GM19238 (cell line): Measurements from ENCODE around the gene KCNAB3.
"Not testable (repeated sequence)": the region's sequence is repeated elsewhere in the genome, so short reads cannot be mapped to it uniquely, and the experiment has no call there.

ENCODE experiments used
- DNase-seq: peaks from one replicate; pipeline ENCODE4 v3.0.0; 2011; ENCODE audit warnings: low spot score; ENCODE audit not compliant: insufficient read length

Gene KCNAB3

GRCh38 chr17:7929158-7930023 lies at the start of gene KCNAB3:
Gene KCNAB3 (minus strand): TSS chr17:7929856. CDS start chr17:7929435, 421 bp downstream.
- no peak for DNase-seq

- DNase-seq: no peak
These were observed 48.1 kb upstream of the KCNAB3 start for GRCh38 chr17:7977805-7978204.

GRCh38 chr17:7977039-7977438 lies 47.4 kb upstream of the KCNAB3 start:
- no peak for DNase-seq

DNA sequence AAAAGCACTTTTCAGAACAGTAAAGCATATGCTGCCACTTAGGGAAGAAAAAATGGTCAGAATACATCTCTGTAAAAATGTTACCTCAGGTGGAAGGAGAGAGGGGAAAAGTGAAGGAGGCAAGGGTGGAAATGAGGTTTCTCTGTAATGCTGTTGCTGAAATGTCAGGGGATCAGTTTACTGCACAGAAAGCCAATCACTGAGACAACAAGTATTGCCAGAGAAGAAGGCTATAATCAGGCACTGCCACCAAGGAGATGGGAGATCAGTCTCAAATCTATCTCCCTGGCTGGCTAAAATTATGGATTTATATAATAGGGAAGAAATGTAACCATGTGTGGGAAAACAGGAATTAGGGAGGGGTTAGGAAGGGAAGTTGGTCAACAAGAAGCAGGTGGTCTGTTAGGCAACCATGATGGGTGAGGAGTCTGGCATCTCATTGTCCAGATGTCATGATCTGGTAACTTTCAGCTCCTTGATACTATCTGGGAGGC lies 45.0 kb upstream of the KCNAB3 start:
- no peak for DNase-seq

DNA sequence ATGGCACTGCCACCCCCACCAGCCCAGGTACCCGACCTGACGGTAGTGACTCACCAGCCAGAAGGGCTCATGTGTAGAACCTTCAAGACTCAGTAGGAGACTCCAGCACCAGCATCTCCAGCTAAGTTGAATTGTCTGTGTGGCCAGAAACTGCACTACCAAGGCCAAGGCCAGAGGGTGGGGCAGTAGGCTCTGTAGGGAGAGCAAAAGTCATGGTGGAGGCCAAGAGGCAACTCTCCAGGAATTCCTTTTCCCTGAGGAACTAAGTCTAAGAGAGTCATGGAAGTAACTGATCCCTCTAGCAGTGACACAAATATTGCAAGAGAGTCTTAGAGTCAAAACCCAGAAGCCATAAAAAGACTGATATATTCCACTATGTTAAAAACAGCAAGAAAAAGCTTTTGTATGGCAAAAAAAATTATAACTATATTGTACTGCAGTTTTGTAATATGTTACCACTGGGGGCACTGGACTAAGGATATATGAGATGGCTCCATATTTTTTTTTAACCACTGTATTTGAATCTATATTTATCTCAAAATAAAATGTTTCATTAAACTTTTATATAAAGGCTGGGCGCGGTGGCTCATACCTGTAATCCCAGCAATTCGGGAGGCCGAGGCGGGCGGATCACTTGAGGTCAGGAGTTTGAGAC lies 42.6 kb upstream of the KCNAB3 start:
- DNase-seq: no peak

- DNase-seq: no peak
These were observed 42.0 kb upstream of the KCNAB3 start for GRCh38 chr17:7971651-7972050.

GRCh38 chr17:7969433-7969832 lies 39.8 kb upstream of the KCNAB3 start:
- no peak for DNase-seq

DNA sequence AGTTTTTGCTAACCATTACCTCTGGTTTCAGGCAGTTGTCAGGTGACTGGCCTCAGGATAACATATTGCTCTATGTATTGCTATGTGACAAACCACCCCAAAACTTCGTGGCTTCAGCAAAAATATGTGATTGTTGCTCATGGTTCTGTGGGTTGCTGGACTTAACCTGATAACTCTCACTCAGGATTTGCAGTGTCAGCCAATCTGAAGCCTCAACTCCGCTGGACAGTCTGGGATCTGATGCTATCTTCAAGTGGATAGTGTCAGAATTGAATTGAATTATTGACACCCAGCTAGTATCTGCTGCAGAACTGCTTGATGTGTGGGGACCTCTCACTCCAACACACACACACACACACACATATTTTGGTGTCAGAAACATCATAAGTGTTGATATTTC lies 38.1 kb upstream of the KCNAB3 start:
- no peak for DNase-seq

DNA sequence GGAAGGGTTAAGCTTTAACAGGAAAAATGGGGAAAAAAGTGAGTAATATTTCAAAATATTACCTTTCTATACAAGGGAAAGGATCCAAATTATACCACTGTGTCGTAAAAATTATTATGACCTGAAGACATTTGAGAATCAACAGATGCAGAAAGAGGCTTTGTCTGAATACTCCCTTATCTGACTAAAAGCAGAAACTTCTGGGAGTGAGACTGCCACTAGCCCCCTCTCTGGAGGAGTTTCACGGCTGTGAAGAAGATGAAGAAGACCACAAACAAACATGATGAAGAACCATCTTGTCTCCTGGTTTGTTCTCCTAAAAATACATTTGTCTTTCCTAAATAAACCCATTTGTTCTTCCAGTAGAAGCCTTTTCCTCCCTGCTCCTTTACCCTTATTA lies 31.8 kb upstream of the KCNAB3 start:
- DNase-seq: no peak

GRCh38 chr17:7959503-7960253 lies 30.0 kb upstream of the KCNAB3 start:
- DNase-seq: no peak

DNA sequence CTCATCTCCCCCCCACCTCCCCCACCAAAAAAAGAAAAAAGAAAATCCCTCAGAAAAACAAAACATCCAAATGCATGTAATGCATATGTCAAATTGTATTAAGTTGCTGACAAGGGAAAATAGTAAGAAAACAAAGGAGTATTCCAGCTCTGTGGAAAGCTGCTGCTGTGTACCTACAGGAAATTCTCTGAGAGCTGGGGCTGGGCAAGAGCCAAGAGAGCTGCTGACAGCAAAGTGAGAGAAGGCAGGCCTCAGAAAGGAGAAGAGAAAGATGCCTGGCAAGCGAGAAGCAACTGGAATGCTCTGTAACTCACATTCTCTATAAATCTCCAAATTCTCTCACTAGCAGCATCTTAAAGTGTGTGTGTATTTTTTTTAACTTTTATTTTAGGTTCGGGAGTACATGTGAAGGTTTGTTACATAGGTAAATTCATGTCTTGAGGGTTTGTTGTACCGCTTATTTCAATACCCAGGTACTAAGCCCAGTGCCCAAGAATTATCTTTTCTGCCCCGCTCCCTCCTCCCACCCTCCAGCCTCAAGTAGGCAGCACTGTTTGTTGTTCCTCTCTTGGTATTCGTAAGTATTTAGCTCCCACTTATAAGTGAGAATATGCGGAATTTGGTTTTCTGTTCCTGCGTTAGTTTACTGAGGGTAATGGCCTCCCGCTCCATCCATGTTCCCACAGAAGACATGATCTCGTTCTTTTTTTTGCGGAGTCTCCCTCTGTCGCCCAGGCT lies 26.7 kb upstream of the KCNAB3 start:
- DNase-seq: no peak

- DNase-seq: no peak
These were observed 26.0 kb upstream of the KCNAB3 start for GRCh38 chr17:7955414-7956227.

- DNase-seq: not testable (repeated sequence)
These were observed 23.6 kb upstream of the KCNAB3 start for GRCh38 chr17:7953266-7953665.

DNA sequence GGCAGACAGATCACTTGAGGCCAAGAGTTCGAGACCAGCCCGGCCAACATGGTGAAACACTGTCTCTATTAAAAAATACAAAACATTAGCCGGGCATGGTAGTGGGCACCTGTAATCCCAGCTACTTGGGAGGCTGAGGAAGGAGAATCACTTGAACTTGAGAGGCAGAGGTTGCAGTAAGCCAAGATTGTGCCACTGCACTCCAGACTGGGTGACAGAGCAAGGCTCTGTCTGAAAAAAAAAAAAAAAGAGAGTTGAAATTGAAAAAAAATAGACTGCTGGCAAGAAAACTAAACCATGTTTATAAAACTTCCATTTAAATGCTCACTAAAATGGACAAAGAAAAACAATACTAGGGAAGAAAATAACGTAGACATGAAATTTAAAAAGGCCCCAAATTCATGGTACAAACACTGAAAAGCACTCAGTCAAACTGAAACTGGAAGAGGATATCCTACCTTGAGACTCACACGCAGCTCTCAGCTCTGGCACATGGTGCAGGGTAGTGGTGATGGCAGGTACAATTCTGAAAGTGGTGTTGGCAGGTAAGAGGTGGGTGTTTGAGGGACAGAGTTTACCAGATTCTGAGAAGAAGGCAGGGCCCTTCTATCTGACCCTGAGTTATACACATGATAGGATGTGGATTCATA lies 21.6 kb upstream of the KCNAB3 start:
- peak; percentile 46 for DNase-seq

GRCh38 chr17:7950578-7950977 lies 20.9 kb upstream of the KCNAB3 start:
- no peak for DNase-seq

DNA sequence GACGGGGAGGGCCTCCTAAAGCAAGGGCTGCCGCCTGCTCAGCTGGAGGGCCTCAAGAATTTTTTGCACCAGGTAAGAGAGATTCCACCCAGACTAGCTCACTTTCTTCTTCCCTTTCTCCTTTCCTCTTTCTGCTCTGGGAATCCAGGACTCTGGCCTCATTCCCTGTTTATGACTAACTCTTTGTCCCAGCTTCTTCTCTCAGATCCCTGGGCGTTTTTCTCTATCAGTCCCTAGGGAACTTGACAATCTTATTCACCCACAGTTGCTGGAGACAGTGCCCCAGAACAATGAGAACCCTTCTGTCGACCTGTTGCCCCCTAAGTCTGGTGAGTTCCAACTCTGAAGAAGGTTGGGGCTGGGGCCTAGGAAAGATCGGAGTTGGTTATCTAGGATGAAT lies 18.0 kb upstream of the KCNAB3 start:
- DNase-seq: no peak

- no peak for DNase-seq
These were observed 16.8 kb upstream of the KCNAB3 start for GRCh38 chr17:7946441-7946840.

DNA sequence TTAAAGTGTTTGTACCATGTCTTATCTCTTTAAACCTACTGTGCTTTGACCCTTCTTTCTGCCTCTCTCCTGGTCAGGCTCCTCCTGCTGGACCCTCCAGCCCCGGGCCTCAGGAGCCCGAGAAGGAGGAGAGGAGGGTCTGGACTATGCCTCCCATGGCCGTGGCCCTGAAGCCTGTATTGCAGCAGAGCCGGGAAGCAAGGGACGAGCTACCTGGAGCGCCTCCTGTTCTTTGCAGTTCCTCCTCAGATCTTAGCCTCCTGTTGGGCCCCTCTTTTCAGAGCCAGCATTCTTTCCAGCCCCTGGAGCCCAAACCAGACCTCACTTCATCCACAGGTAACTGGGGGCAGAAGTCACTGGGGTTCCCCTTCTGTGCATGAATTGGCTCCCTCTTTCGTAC lies 16.0 kb upstream of the KCNAB3 start:
- no peak for DNase-seq

DNA sequence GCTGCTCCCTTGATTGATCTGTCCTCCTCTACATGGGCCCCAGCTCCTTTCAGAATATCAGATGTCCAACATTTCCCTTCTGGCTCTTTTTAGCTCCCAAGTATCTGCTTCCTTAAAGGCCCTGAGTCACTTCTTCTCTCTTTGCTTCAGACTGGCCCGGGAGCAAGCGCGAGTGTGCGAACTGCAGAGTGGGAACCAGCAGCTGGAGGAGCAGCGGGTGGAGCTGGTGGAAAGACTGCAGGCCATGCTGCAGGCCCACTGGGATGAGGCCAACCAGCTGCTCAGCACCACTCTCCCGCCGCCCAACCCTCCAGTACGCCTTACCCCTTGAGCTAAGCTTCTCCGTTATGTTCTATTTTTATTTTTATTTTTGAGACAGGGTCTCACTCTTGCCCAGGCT lies 14.7 kb upstream of the KCNAB3 start:
- DNase-seq: no peak

GRCh38 chr17:7943291-7943690 lies 13.6 kb upstream of the KCNAB3 start:
- no peak for DNase-seq
